RWPE1 (cell line): ENCODE data around the gene PLXNB2.
A peak's percentile ranks its signal among the peaks of the same experiment; 100 is the strongest.

Source experiments
- CTCF ChIA-PET: fragments of 350-600 bp; sonication (Branson Sonifier 250); formaldehyde crosslinking; extraction: SDS; loops from one replicate; lab custom pipeline; 2021; lab: Yijun Ruan, JAX
- POLR2A ChIA-PET: fragments of 400-600 bp; formaldehyde crosslinking; extraction: SDS; loops from one replicate; lab custom pipeline; 2020; ENCODE audit warnings: antibody characterized with exemption; ENCODE audit not compliant: low non-redundant PET; lab: Yijun Ruan, JAX
- DNase-seq: peaks from one replicate; pipeline ENCODE4 v3.0.0; 2012; ENCODE audit warnings: low spot score
- H3K27ac ChIP-seq: fragments of 450-650 bp; 2 replicates; pipeline ENCODE4 v1.5.1; 2017
- CTCF ChIP-seq: fragments of 450-650 bp; conservative IDR thresholded peaks from 2 replicates; pipeline ENCODE4 v1.5.1; 2017; ENCODE audit warnings: low read depth, mild to moderate bottlenecking

PLXNB2 gene

DNA sequence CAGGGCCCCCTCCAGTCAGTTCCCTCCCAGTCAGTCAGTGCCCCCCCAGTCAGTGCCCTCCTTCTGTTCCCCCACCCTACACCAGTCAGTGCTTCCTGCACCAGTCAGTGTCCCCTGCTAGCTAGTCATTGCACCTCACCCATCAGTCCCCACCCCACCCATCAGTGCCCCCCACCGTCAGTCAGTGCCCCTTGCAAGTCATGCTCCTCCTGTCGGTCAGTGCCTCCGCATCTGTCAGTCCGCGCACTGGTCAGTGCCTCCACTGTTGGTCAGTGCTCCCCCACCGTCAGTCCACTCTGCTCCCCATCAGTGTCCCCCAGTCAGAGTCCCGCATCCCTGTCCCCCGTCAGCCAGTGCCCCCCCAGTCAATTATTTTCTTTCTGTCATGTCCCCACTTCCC, 39.0 kb upstream of the PLXNB2 start:
- TF ChIP-seq CTCF, result no peak
- ChIA-PET POLR2A (interaction anchor here (0.6 kb wide), 1 partner anchor 94 kb away, joined by 5 read pairs; no protein-coding TSS in a partner anchor), CTCF (no interaction called here)
- peak overlapping the region; percentile 15 for H3K27ac ChIP-seq
- DNase-seq, result no peak

- DNase-seq, result no peak
- POLR2A ChIA-PET, result no interaction called here
- no peak for TF ChIP-seq CTCF
- peak overlapping the region; percentile 92 for H3K27ac ChIP-seq
- CTCF ChIA-PET, result interaction anchor here (0.6 kb wide), 1 partner anchor 79 kb away, joined by 3 read pairs; no protein-coding TSS in a partner anchor
Measured at GRCh38 chr22:50343541-50343935, 36.1 kb upstream of the PLXNB2 start.

DNA sequence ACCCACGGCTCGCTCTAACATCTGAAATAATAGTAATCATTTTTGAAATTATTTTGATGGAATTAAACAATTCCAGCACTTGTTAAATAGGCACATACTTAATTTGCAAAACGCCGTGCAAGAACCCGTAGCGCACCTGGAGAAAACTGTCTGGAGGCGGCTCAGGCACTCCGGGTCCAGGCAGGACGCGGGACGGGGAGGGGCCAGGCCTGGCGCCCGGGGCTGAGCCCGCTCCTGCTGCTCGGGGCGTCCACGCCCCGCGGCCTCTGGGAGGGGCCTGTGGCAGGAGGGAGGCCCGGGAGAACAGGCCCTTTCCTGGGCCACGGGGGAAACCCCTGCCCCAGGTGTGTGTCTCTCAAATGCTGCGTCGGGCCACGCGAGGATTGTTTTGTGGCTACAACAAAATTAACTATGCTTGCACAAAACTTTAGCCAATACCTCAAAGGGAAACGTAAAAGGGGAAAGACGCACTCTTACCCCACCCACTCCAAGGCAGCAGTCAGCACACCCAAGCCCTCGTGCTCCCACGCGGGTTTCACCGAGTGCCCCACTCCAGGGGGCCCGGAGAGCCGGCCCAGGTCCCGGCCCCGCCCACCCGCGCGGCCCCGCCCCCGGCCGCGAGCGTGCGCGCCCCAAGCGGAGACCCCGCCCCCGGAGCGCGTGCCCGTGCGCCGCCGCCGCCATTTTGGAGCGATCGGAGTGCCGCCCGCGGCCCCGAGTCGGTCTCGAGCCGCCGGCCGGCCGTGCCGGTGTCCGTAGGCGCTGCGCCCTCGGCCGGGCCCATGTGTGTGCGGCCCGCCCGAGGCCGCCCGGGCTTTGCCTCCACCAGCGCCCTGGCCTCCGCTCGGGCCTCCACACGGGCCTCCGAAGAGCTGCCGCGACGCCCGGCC, 35.5 kb upstream of the PLXNB2 start, which contains the start of gene PPP6R2:
Gene PPP6R2, plus strand, starts transcription at position 677 of the 890 bp plus-strand sequence. CDS start 50,582 bp downstream, outside the sequence.
- peak within 1 kb of the TSS; percentile 92 for H3K27ac ChIP-seq
- peak; percentile 70 for TF ChIP-seq CTCF
- peak; percentile 63 for DNase-seq
- ChIA-PET CTCF (interaction anchor here (0.6 to 1.2 kb wide), 8 partner anchors 9 to 1865 kb away, joined by 3 to 9 read pairs (median 4); no protein-coding TSS in a partner anchor), POLR2A (no interaction called here)

GRCh38 chr22:50341977-50342650, 34.7 kb upstream of the PLXNB2 start:
- POLR2A ChIA-PET, result no interaction called here
- peak; percentile 51 for DNase-seq
- peak overlapping the region; percentile 92 for H3K27ac ChIP-seq
- TF ChIP-seq CTCF, result peak; percentile 97
- CTCF ChIA-PET, result interaction anchor here (0.6 to 1.7 kb wide), 10 partner anchors 10 to 1864 kb away, joined by 3 to 9 read pairs (median 4); partner anchors contain the start of gene MIOX

- TF ChIP-seq CTCF, result no peak
- DNase-seq, result no peak
- peak overlapping the region; percentile 92 for H3K27ac ChIP-seq
- ChIA-PET POLR2A (no interaction called here), CTCF (interaction anchor here (1.7 kb wide), 1 partner anchor 38 kb away, joined by 6 read pairs; no protein-coding TSS in a partner anchor)
Measured at GRCh38 chr22:50339945-50340879, 32.8 kb upstream of the PLXNB2 start.
